NCI-H524 (cell line): ENCODE results near the gene KIRREL3.
A peak's percentile ranks its signal among the peaks of the same experiment; 100 is the strongest.

Experiments
- DNase-seq, 2 experiments: peaks; one replicate each; lab custom pipeline; 2025; lab: John Stamatoyannopoulos, UW

KIRREL3 gene

GRCh38 chr11:126421271-126421671, 579.3 kb downstream of the KIRREL3 start:
- DNase-seq = no peak

GRCh38 chr11:126420698-126421256, 579.8 kb downstream of the KIRREL3 start:
- no peak for DNase-seq

GRCh38 chr11:126419801-126420697, 580.5 kb downstream of the KIRREL3 start:
- no peak for DNase-seq

GRCh38 chr11:126418887-126419286, 581.7 kb downstream of the KIRREL3 start:
- DNase-seq = no peak

- no peak for DNase-seq
Measured at GRCh38 chr11:126417091-126417862, 583.3 kb downstream of the KIRREL3 start.

GRCh38 chr11:126416542-126417090, 584.0 kb downstream of the KIRREL3 start:
- DNase-seq = peak in 1 of 2 experiments; percentile 49

- no peak for DNase-seq
Measured at GRCh38 chr11:126415669-126416420, 584.7 kb downstream of the KIRREL3 start.

- DNase-seq = no peak
Measured at GRCh38 chr11:126415128-126415527, 585.4 kb downstream of the KIRREL3 start.

GRCh38 chr11:126414615-126415014, 586.0 kb downstream of the KIRREL3 start:
- DNase-seq = no peak

GRCh38 chr11:126413843-126414405, 586.6 kb downstream of the KIRREL3 start:
- DNase-seq = no peak

GRCh38 chr11:126413426-126413825, 587.1 kb downstream of the KIRREL3 start:
- DNase-seq = no peak

GRCh38 chr11:126411971-126412381, 588.6 kb downstream of the KIRREL3 start:
- DNase-seq = no peak

- DNase-seq = no peak
Measured at GRCh38 chr11:126410649-126411048, 589.9 kb downstream of the KIRREL3 start.

- no peak for DNase-seq
Measured at GRCh38 chr11:126409620-126409985, 591.0 kb downstream of the KIRREL3 start.

- DNase-seq = no peak
Measured at GRCh38 chr11:126408901-126409619, 591.5 kb downstream of the KIRREL3 start.

- peak in 1 of 2 experiments; percentile 47 for DNase-seq
Measured at GRCh38 chr11:126408496-126408895, 592.1 kb downstream of the KIRREL3 start.

- no peak for DNase-seq
Measured at GRCh38 chr11:126407682-126408288, 592.8 kb downstream of the KIRREL3 start.

GRCh38 chr11:126407101-126407521, 593.5 kb downstream of the KIRREL3 start:
- peak; percentile 13 to 72 for DNase-seq

- DNase-seq = no peak
Measured at GRCh38 chr11:126406368-126406767, 594.2 kb downstream of the KIRREL3 start.

- no peak for DNase-seq
Measured at GRCh38 chr11:126405906-126406305, 594.7 kb downstream of the KIRREL3 start.
